GM18519 (cell line): ENCODE data around the gene CMSS1.
A peak's percentile ranks its signal among the peaks of the same experiment; 100 is the strongest.

Experiments used
- ATAC-seq: cut with Tn5 transposase; IDR thresholded peaks from one replicate; pipeline ENCODE4 v1.9.1; 2021; ENCODE audit warnings: mild to moderate bottlenecking, moderate library complexity; ENCODE audit not compliant: unreplicated experiment, low FRiP score

Gene CMSS1

GRCh38 chr3:99954914-99955644 is 137.4 kb downstream of the CMSS1 start:
- ATAC-seq = no peak

GRCh38 chr3:99955773-99956562 is 138.3 kb downstream of the CMSS1 start:
- ATAC-seq = no peak

- no peak for ATAC-seq
Observed at GRCh38 chr3:99957151-99957796, 139.6 kb downstream of the CMSS1 start.

- no peak for ATAC-seq
Observed at GRCh38 chr3:99958222-99958912, 140.7 kb downstream of the CMSS1 start.

GRCh38 chr3:99960123-99960878 is 142.6 kb downstream of the CMSS1 start:
- no peak for ATAC-seq

GRCh38 chr3:99960941-99961340 is 143.3 kb downstream of the CMSS1 start:
- no peak for ATAC-seq

GRCh38 chr3:99961756-99962515 is 144.3 kb downstream of the CMSS1 start:
- ATAC-seq = no peak

GRCh38 chr3:99962703-99963102 is 145.0 kb downstream of the CMSS1 start:
- no peak for ATAC-seq

- no peak for ATAC-seq
Observed at GRCh38 chr3:99965077-99965476, 147.4 kb downstream of the CMSS1 start.

- no peak for ATAC-seq
Observed at GRCh38 chr3:99965681-99966408, 148.2 kb downstream of the CMSS1 start.

- ATAC-seq = no peak
Observed at GRCh38 chr3:99966662-99967416, 149.2 kb downstream of the CMSS1 start.

GRCh38 chr3:99967796-99968195 is 150.1 kb downstream of the CMSS1 start:
- ATAC-seq = no peak

GRCh38 chr3:99969136-99969535 is 151.5 kb downstream of the CMSS1 start:
- no peak for ATAC-seq

GRCh38 chr3:99970198-99970597 is 152.5 kb downstream of the CMSS1 start:
- ATAC-seq = peak; percentile 98

- ATAC-seq = no peak
Observed at GRCh38 chr3:99971761-99972160, 154.1 kb downstream of the CMSS1 start.

- no peak for ATAC-seq
Observed at GRCh38 chr3:99972380-99973104, 154.9 kb downstream of the CMSS1 start.

- ATAC-seq = no peak
Observed at GRCh38 chr3:99974989-99975388, 157.3 kb downstream of the CMSS1 start.
